Neural progenitor cell (in vitro differentiated cells): ENCODE data around the gene ERFL. TPM values are rescaled to one million over a fixed set of nuclear protein-coding genes. Genes with fewer than 3 reads are reported as not detected.

Source experiments
- DNase-seq: peaks from one replicate; pipeline ENCODE4 v3.0.0-alpha.2; 2016; ENCODE audit warnings: low spot score
- H2AFZ ChIP-seq: fragments of 200-600 bp; sonication (generic); replicated peaks from 2 replicates; pipeline ENCODE4 v1.6.1; 2016; ENCODE audit warnings: antibody characterized with exemption
- H3F3A ChIP-seq: fragments of 200-600 bp; sonication (generic); 2 replicates; pipeline ENCODE4 v1.6.1; 2016; ENCODE audit warnings: antibody characterized with exemption, low read depth
- H3K27ac ChIP-seq: fragments of 200-600 bp; sonication (generic); 2 replicates; pipeline ENCODE4 v1.5.1; 2016; ENCODE audit warnings: mild to moderate bottlenecking
- H3K27me3 ChIP-seq: fragments of 200-600 bp; sonication (generic); 2 replicates; pipeline ENCODE4 v1.6.1; 2016; ENCODE audit warnings: mild to moderate bottlenecking, moderate library complexity
- H3K36me3 ChIP-seq: fragments of 200-600 bp; sonication (generic); 2 replicates; pipeline ENCODE4 v1.5.1; 2016
- H3K4me1 ChIP-seq: fragments of 200-600 bp; sonication (generic); 2 replicates; pipeline ENCODE4 v1.6.1; 2016; ENCODE audit warnings: mixed run types
- H3K4me2 ChIP-seq: fragments of 200-600 bp; sonication (generic); 2 replicates; pipeline ENCODE4 v1.6.1; 2016
- H3K4me3 ChIP-seq: fragments of 200-600 bp; sonication (generic); 2 replicates; pipeline ENCODE4 v1.5.1; 2016
- H3K79me2 ChIP-seq: fragments of 200-600 bp; sonication (generic); 2 replicates; pipeline ENCODE4 v1.6.1; 2016; ENCODE audit warnings: low read depth
- H3K9ac ChIP-seq: fragments of 200-600 bp; sonication (generic); 2 replicates; pipeline ENCODE4 v1.6.1; 2016
- H3K9me3 ChIP-seq: fragments of 200-600 bp; sonication (generic); 2 replicates; pipeline ENCODE4 v1.5.1; 2016; ENCODE audit warnings: low read depth
- H4K20me1 ChIP-seq: fragments of 200-600 bp; sonication (generic); 2 replicates; pipeline ENCODE4 v1.6.1; 2016; ENCODE audit warnings: low read depth
- H3K27ac Mint-ChIP-seq: 3 replicates; pipeline ENCODE4 v1.8.0; 2021; ENCODE audit warnings: mixed read lengths
- H3K27me3 Mint-ChIP-seq: 2 replicates; pipeline ENCODE4 v1.8.0; 2022; ENCODE audit warnings: low read depth, mild to moderate bottlenecking, inconsistent platforms, moderate library complexity, mixed read lengths; ENCODE audit not compliant: insufficient read depth
- H3K36me3 Mint-ChIP-seq: 3 replicates; pipeline ENCODE4 v1.8.0; 2021; ENCODE audit warnings: mixed read lengths
- H3K4me1 Mint-ChIP-seq: 3 replicates; pipeline ENCODE4 v1.8.0; 2021; ENCODE audit warnings: mixed read lengths
- H3K4me3 Mint-ChIP-seq: 3 replicates; pipeline ENCODE4 v1.8.0; 2021; ENCODE audit warnings: mild to moderate bottlenecking, moderate library complexity, mixed read lengths
- H3K9me3 Mint-ChIP-seq: 3 replicates; pipeline ENCODE4 v1.8.0; 2020; ENCODE audit warnings: mixed read lengths
- CTCF ChIP-seq: fragments of 200-600 bp; sonication (generic); IDR thresholded peaks from 2 replicates; pipeline ENCODE4 v1.5.1; 2017; ENCODE audit warnings: antibody characterized with exemption, mild to moderate bottlenecking
- EZH2 ChIP-seq: fragments of 200-600 bp; sonication (generic); IDR thresholded peaks from 2 replicates; pipeline ENCODE4 v1.6.1; 2017; ENCODE audit warnings: antibody characterized with exemption, mild to moderate bottlenecking, moderate library complexity
- EZH2phosphoT487 ChIP-seq: fragments of 200-600 bp; sonication (generic); IDR thresholded peaks from 2 replicates; pipeline ENCODE4 v1.6.1; 2017; ENCODE audit warnings: antibody characterized with exemption
- total RNA-seq: library from RNA; depleted of rRNA; stranded (reverse); fragments of >200 nt; gene quantifications from 2 replicates; pipeline ENCODE4 v1.2.3, GENCODE V29; 2015; ENCODE audit warnings: low replicate concordance

ERFL gene
- total RNA-seq, 1 donor from 2014 or later: 0.65 TPM

GRCh38 chr19:41870401-41870873 is 57.8 kb downstream of the ERFL start:
- no peaks in the 10 kb centered on the region for H3K9me3 Mint-ChIP-seq
- H3K4me2 ChIP-seq: no peak overlapping the region
- H3K27ac ChIP-seq: no peak overlapping the region
- H3K27ac Mint-ChIP-seq: no peak overlapping the region
- DNase-seq: no peak
- no peaks in the 10 kb centered on the region for H3K27me3 ChIP-seq
- no peak overlapping the region for H3K4me3 Mint-ChIP-seq
- no peaks in the 10 kb centered on the region for H3K36me3 ChIP-seq
- peaks cover 2% of the 10 kb centered on the region for H3K27me3 Mint-ChIP-seq
- peaks cover 73% of the 10 kb centered on the region for H3F3A ChIP-seq
- H3K4me3 ChIP-seq: no peak overlapping the region
- no peaks in the 10 kb centered on the region for H3K4me1 Mint-ChIP-seq
- H3K9ac ChIP-seq: no peak overlapping the region
- H3K4me1 ChIP-seq: no peaks in the 10 kb centered on the region
- no peak for TF ChIP-seq EZH2phosphoT487
- no peak for TF ChIP-seq CTCF
- TF ChIP-seq EZH2: no peak
- H3K36me3 Mint-ChIP-seq: peaks cover 10% of the 10 kb centered on the region
- no peak overlapping the region for H2AFZ ChIP-seq
- H3K79me2 ChIP-seq: peaks cover 33% of the 10 kb centered on the region
- H4K20me1 ChIP-seq: peaks cover 78% of the 10 kb centered on the region
- no peaks in the 10 kb centered on the region for H3K9me3 ChIP-seq

GRCh38 chr19:41869374-41869955 is 58.8 kb downstream of the ERFL start:
- no peak overlapping the region for H3K4me3 ChIP-seq
- H2AFZ ChIP-seq: no peak overlapping the region
- no peaks in the 10 kb centered on the region for H3K27me3 ChIP-seq
- Mint-ChIP-seq H3K27ac (no peak overlapping the region), H3K4me3 (no peak overlapping the region), H3K4me1 (no peaks in the 10 kb centered on the region), H3K36me3 (peaks cover 16% of the 10 kb centered on the region), H3K9me3 (no peaks in the 10 kb centered on the region), H3K27me3 (peaks cover 2% of the 10 kb centered on the region)
- no peaks in the 10 kb centered on the region for H3K4me1 ChIP-seq
- no peak overlapping the region for H3K27ac ChIP-seq
- no peak overlapping the region for H3K9ac ChIP-seq
- H3F3A ChIP-seq: peaks cover 82% of the 10 kb centered on the region
- peaks cover 88% of the 10 kb centered on the region for H4K20me1 ChIP-seq
- peaks cover 42% of the 10 kb centered on the region for H3K79me2 ChIP-seq
- no peak for DNase-seq
- no peak overlapping the region for H3K4me2 ChIP-seq
- H3K36me3 ChIP-seq: peaks cover 5% of the 10 kb centered on the region
- H3K9me3 ChIP-seq: no peaks in the 10 kb centered on the region
- TF ChIP-seq EZH2phosphoT487 (no peak), EZH2 (no peak), CTCF (no peak)

DNA sequence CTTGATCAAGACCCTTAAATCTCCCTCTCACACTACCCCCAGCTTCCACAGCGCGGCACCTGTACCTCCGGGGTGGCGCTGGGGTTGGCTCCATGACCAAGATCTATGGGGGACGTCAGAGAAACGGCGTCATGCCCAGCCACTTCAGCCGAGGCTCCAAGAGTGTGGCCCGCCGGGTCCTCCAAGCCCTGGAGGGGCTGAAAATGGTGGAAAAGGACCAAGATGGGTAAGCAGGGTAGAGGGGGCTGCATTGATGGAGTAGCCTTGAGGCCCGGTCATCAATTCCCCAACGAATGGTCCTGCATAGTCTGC is 59.3 kb downstream of the ERFL start:
- no peak overlapping the region for H3K9ac ChIP-seq
- H3K4me2 ChIP-seq: no peak overlapping the region
- peaks cover 5% of the 10 kb centered on the region for H3K36me3 ChIP-seq
- Mint-ChIP-seq H3K27ac (no peak overlapping the region), H3K4me1 (peaks cover 3% of the 10 kb centered on the region), H3K36me3 (peaks cover 21% of the 10 kb centered on the region), H3K9me3 (no peaks in the 10 kb centered on the region), H3K27me3 (peaks cover 3% of the 10 kb centered on the region), H3K4me3 (no peak overlapping the region)
- H3K9me3 ChIP-seq: no peaks in the 10 kb centered on the region
- H3K4me1 ChIP-seq: no peaks in the 10 kb centered on the region
- no peak overlapping the region for H2AFZ ChIP-seq
- peaks cover 48% of the 10 kb centered on the region for H3K79me2 ChIP-seq
- no peak overlapping the region for H3K4me3 ChIP-seq
- DNase-seq: no peak
- peak overlapping the region; percentile 67 for H3K27ac ChIP-seq
- peaks cover 93% of the 10 kb centered on the region for H4K20me1 ChIP-seq
- peaks cover 82% of the 10 kb centered on the region for H3F3A ChIP-seq
- TF ChIP-seq CTCF: no peak
- no peak for TF ChIP-seq EZH2phosphoT487
- TF ChIP-seq EZH2: no peak
- no peaks in the 10 kb centered on the region for H3K27me3 ChIP-seq
